SK-N-SH (cell line): ENCODE data around the gene COX6A1. TPM values are rescaled to one million over a fixed set of nuclear protein-coding genes. Genes with fewer than 3 reads are reported as not detected.

Source experiments
- CTCF ChIA-PET: fragments of 300-600, 350-600 bp; formaldehyde crosslinking; extraction: SDS; loops from one replicate; lab custom pipeline; 2021; lab: Yijun Ruan, JAX
- POLR2A ChIA-PET: fragments of 350-600 bp; sonication (Branson Sonifier 250); formaldehyde crosslinking; extraction: SDS; loops from one replicate; lab custom pipeline; 2020; ENCODE audit warnings: antibody characterized with exemption, inconsistent platforms; lab: Yijun Ruan, JAX
- DNase-seq: peaks from one replicate; pipeline ENCODE4 v3.0.0; 2012
- H2AFZ ChIP-seq: fragments of 200-600 bp; sonication (generic); 2 replicates; pipeline ENCODE4 v1.8.1; 2016; ENCODE audit warnings: antibody characterized with exemption, mild to moderate bottlenecking, low read depth
- H3F3A ChIP-seq: fragments of 200-600 bp; sonication (generic); replicated peaks from 2 replicates; pipeline ENCODE3; 2016; ENCODE audit warnings: antibody characterized with exemption, mild to moderate bottlenecking; ENCODE audit not compliant: insufficient read depth
- H3K27ac ChIP-seq, 2 experiments: fragments of 200-500 bp in 1 of 2; fragments of 200-600 bp in 1 of 2; sonication (Bioruptor generic) in 1 of 2; sonication (generic), shearing (Covaris generic) in 1 of 2; 2 replicates each; pipeline versions ENCODE4 v1.5.1 to v1.6.1; 2014 to 2016; ENCODE audit warnings: low read depth in 2 of 2, inconsistent platforms in 1 of 2, low read length in 1 of 2, mild to moderate bottlenecking in 1 of 2, mixed read lengths in 1 of 2
- H3K27me3 ChIP-seq: fragments of 200-600 bp; sonication (generic), shearing (Covaris generic); 2 replicates; pipeline ENCODE4 v1.6.1; 2016; ENCODE audit warnings: mixed run types; ENCODE audit not compliant: insufficient read depth
- H3K36me3 ChIP-seq, 2 experiments: fragments of 200-500 bp in 1 of 2; fragments of 200-600 bp in 1 of 2; sonication (Bioruptor generic) in 1 of 2; sonication (generic) in 1 of 2; replicated peaks in 1 of 2; 2 replicates each; pipeline versions ENCODE3 to v1.5.1; 2014 to 2016; ENCODE audit warnings: low read length in 1 of 2, mild to moderate bottlenecking in 1 of 2; ENCODE audit not compliant: insufficient read depth in 2 of 2, control insufficient read depth in 1 of 2
- H3K4me1 ChIP-seq, 2 experiments: fragments of 200-500 bp in 1 of 2; fragments of 200-600 bp in 1 of 2; sonication (Bioruptor generic) in 1 of 2; sonication (generic), shearing (Covaris generic) in 1 of 2; 2 replicates each; pipeline versions ENCODE4 v1.5.1 to v1.6.1; 2014 to 2016; ENCODE audit warnings: low read depth in 1 of 2, low read length in 1 of 2, mixed run types in 1 of 2; ENCODE audit not compliant: insufficient read depth in 2 of 2, control insufficient read depth in 1 of 2
- H3K4me2 ChIP-seq: fragments of 200-600 bp; sonication (generic), shearing (Covaris generic); 2 replicates; pipeline ENCODE4 v1.6.1; 2017; ENCODE audit warnings: mixed run types
- H3K4me3 ChIP-seq, 2 experiments: fragments of 200-500 bp in 1 of 2; fragments of 200-600 bp in 1 of 2; sonication (Bioruptor generic) in 1 of 2; sonication (generic), shearing (Covaris generic) in 1 of 2; 2 replicates each; pipeline versions ENCODE4 v1.5.1 to v1.8.1; 2014 to 2016; ENCODE audit warnings: low read depth in 2 of 2, inconsistent platforms in 1 of 2, low read length in 1 of 2, mild to moderate bottlenecking in 1 of 2, mixed read lengths in 1 of 2, moderate library complexity in 1 of 2
- H3K79me2 ChIP-seq: fragments of 200-600 bp; sonication (generic); 2 replicates; pipeline ENCODE4 v1.8.1; 2017; ENCODE audit warnings: mild to moderate bottlenecking; ENCODE audit not compliant: insufficient read depth
- H3K9ac ChIP-seq: fragments of 200-600 bp; sonication (generic); 2 replicates; pipeline ENCODE4 v1.6.1; 2017; ENCODE audit warnings: mixed run types
- H3K9me2 ChIP-seq: fragments of 200-600 bp; sonication (generic); 2 replicates; pipeline ENCODE4 v1.6.1; 2017; ENCODE audit warnings: mixed run types
- H3K9me3 ChIP-seq: fragments of 200-600 bp; sonication (generic); 2 replicates; pipeline ENCODE4 v1.6.1; 2017; ENCODE audit warnings: mixed run types, mild to moderate bottlenecking, moderate library complexity
- H4K20me1 ChIP-seq: fragments of 200-600 bp; sonication (generic); 2 replicates; pipeline ENCODE4 v1.6.1; 2017; ENCODE audit warnings: mild to moderate bottlenecking, mixed run types; ENCODE audit not compliant: insufficient read depth
- EZH2phosphoT487 ChIP-seq: fragments of 200-600 bp; sonication (generic); IDR thresholded peaks from 2 replicates; pipeline ENCODE4 v1.6.1; 2017; ENCODE audit warnings: low read depth, mixed run types, mild to moderate bottlenecking, antibody characterized with exemption, moderate library complexity, borderline replicate concordance
- NRF1 ChIP-seq: IDR thresholded peaks from 2 replicates; pipeline ENCODE4 v1.6.1; 2012; ENCODE audit warnings: low read depth, mild to moderate bottlenecking, low read length
- RAD21 ChIP-seq: IDR thresholded peaks from 2 replicates; pipeline ENCODE4 v1.6.1; 2012; ENCODE audit warnings: mild to moderate bottlenecking, low read length
- TAF1 ChIP-seq: IDR thresholded peaks from 2 replicates; pipeline ENCODE4 v1.6.1; 2012; ENCODE audit warnings: low read depth, mild to moderate bottlenecking, low read length, moderate library complexity, borderline replicate concordance
- WGBS: methylation state at CpG from one replicate; pipeline ENCODE4 v1.1.6; 2017; ENCODE audit warnings: low lambda C conversion rate; 5-methylcytosine and 5-hydroxymethylcytosine counted together
- polyA plus RNA-seq, 3 experiments: library from polyadenylated mRNA; depleted of rRNA; stranded (reverse); fragments of >200 nt; gene quantifications; 2 replicates each; pipeline ENCODE4 v1.2.3, GENCODE V29; 2012
- TF ChIP-seq, protein P1 (sequence below): fragments of 150-350 bp; IDR thresholded peaks from 2 replicates; pipeline ENCODE4 v1.6.1; 2016; ENCODE audit warnings: mild to moderate bottlenecking, low read depth, low read length
- TF ChIP-seq, protein P2 (sequence below): fragments of 200-600 bp; sonication (generic); IDR thresholded peaks from 2 replicates; pipeline ENCODE4 v1.6.1; 2017; ENCODE audit warnings: antibody characterized with exemption, mild to moderate bottlenecking, moderate library complexity

Gene COX6A1
- polyA plus RNA-seq, 1 of the 3 experiments (the other 2 are of a cell fraction): 1,199 TPM

- H4K20me1 ChIP-seq: peaks cover 24% of the 10 kb centered on the region
- H3K9ac ChIP-seq: no peak overlapping the region
- H3K9me2 ChIP-seq: no peaks in the 10 kb centered on the region
- peaks cover 56% of the 10 kb centered on the region for H3K79me2 ChIP-seq
- no peak overlapping the region for H3K4me2 ChIP-seq
- H3K36me3 ChIP-seq: peaks cover 23 to 64% of the 10 kb centered on the region in 2 experiments
- H3K27me3 ChIP-seq: no peaks in the 10 kb centered on the region
- H2AFZ ChIP-seq: no peak overlapping the region
- no peak overlapping the region for H3K27ac ChIP-seq
- WGBS: 100% methylated on average over 3 of the region's 3 CpGs
- H3K9me3 ChIP-seq: no peaks in the 10 kb centered on the region
- ChIA-PET POLR2A (no interaction called here), CTCF (interaction anchor here (0.7 to 3.8 kb wide), 13 partner anchors 8 to 151 kb away, joined by 3 to 18 read pairs (median 4); partner anchors contain the start of gene SIRT4)
- H3K4me3 ChIP-seq: no peak overlapping the region
- peaks cover 43% of the 10 kb centered on the region for H3F3A ChIP-seq
- no peaks in the 10 kb centered on the region for H3K4me1 ChIP-seq
- TF ChIP-seq, protein P1, sequence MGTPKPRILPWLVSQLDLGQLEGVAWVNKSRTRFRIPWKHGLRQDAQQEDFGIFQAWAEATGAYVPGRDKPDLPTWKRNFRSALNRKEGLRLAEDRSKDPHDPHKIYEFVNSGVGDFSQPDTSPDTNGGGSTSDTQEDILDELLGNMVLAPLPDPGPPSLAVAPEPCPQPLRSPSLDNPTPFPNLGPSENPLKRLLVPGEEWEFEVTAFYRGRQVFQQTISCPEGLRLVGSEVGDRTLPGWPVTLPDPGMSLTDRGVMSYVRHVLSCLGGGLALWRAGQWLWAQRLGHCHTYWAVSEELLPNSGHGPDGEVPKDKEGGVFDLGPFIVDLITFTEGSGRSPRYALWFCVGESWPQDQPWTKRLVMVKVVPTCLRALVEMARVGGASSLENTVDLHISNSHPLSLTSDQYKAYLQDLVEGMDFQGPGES: no peak
- TF ChIP-seq, all 33 proteins: peak for 0
- no peak for DNase-seq
Measured at GRCh38 chr12:120453060-120453750, 15.3 kb downstream of the COX6A1 start.

GRCh38 chr12:120453977-120454376, 16.1 kb downstream of the COX6A1 start:
- peaks cover 28 to 61% of the 10 kb centered on the region in 2 experiments for H3K36me3 ChIP-seq
- POLR2A ChIA-PET: interaction anchor here (1.6 kb wide), 1 partner anchor 42 kb away, joined by 3 read pairs; the partner anchor contains the start of gene DYNLL1
- WGBS: 70% methylated on average over 4 of the region's 4 CpGs
- no peak overlapping the region for H3K4me2 ChIP-seq
- CTCF ChIA-PET: interaction anchor here (1.2 to 1.8 kb wide), 6 partner anchors 11 to 152 kb away, joined by 3 to 6 read pairs (median 4); partner anchors contain the start of gene SIRT4
- no peak overlapping the region for H3K9ac ChIP-seq
- H4K20me1 ChIP-seq: peaks cover 24% of the 10 kb centered on the region
- H3K4me1 ChIP-seq: no peaks in the 10 kb centered on the region
- H3K79me2 ChIP-seq: peaks cover 49% of the 10 kb centered on the region
- no peaks in the 10 kb centered on the region for H3K9me2 ChIP-seq
- H3K27me3 ChIP-seq: no peaks in the 10 kb centered on the region
- H3F3A ChIP-seq: peaks cover 48% of the 10 kb centered on the region
- H2AFZ ChIP-seq: no peak overlapping the region
- TF ChIP-seq, protein P2, sequence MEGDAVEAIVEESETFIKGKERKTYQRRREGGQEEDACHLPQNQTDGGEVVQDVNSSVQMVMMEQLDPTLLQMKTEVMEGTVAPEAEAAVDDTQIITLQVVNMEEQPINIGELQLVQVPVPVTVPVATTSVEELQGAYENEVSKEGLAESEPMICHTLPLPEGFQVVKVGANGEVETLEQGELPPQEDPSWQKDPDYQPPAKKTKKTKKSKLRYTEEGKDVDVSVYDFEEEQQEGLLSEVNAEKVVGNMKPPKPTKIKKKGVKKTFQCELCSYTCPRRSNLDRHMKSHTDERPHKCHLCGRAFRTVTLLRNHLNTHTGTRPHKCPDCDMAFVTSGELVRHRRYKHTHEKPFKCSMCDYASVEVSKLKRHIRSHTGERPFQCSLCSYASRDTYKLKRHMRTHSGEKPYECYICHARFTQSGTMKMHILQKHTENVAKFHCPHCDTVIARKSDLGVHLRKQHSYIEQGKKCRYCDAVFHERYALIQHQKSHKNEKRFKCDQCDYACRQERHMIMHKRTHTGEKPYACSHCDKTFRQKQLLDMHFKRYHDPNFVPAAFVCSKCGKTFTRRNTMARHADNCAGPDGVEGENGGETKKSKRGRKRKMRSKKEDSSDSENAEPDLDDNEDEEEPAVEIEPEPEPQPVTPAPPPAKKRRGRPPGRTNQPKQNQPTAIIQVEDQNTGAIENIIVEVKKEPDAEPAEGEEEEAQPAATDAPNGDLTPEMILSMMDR: peak; percentile 68
- TF ChIP-seq TAF1 (no peak), RAD21 (peak; percentile 47), EZH2phosphoT487 (no peak), NRF1 (no peak)
- TF ChIP-seq, all 33 proteins: peak for 2
- Histone ChIP-seq H3K27ac (no peak overlapping the region), H3K9me3 (no peaks in the 10 kb centered on the region), H3K4me3 (no peak overlapping the region)
- DNase-seq: peak; percentile 68
